Measurements from ENCODE around the gene GNL2.

DNA sequence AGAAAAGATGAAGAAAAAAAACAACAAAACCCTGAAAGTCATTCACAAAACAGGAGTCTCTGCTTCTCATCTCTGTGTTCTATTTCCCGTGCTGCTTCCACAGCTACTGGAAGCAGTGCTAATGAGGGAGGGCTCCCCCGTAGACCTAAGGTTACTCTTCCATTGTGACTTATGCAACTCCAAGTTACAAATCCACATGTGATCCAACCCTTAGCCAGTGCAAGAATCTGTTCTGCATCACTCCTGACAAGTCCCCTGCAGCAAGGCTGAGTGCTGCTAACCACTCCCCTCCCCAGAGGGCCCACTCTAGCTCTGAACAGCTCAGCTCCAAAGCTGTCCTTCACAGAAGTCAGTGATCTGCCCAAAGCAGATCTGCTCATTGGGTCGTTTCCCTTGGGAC lies 28.7 kb downstream of the GNL2 start:
- TF ChIP-seq, protein P1, sequence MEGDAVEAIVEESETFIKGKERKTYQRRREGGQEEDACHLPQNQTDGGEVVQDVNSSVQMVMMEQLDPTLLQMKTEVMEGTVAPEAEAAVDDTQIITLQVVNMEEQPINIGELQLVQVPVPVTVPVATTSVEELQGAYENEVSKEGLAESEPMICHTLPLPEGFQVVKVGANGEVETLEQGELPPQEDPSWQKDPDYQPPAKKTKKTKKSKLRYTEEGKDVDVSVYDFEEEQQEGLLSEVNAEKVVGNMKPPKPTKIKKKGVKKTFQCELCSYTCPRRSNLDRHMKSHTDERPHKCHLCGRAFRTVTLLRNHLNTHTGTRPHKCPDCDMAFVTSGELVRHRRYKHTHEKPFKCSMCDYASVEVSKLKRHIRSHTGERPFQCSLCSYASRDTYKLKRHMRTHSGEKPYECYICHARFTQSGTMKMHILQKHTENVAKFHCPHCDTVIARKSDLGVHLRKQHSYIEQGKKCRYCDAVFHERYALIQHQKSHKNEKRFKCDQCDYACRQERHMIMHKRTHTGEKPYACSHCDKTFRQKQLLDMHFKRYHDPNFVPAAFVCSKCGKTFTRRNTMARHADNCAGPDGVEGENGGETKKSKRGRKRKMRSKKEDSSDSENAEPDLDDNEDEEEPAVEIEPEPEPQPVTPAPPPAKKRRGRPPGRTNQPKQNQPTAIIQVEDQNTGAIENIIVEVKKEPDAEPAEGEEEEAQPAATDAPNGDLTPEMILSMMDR (IDR thresholded peaks at IDR 0.05; ENCODE audit: low read depth, low read length, missing input control) = no peak
- TF ChIP-seq, protein P2, sequence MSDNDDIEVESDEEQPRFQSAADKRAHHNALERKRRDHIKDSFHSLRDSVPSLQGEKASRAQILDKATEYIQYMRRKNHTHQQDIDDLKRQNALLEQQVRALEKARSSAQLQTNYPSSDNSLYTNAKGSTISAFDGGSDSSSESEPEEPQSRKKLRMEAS (IDR thresholded peaks at IDR 0.05) = no peak
- no peak for TF ChIP-seq TAF1 (conservative IDR thresholded peaks at IDR 0.05)
- no peak for TF ChIP-seq JUND (IDR thresholded peaks at IDR 0.05)

All from liver (tissue), 3 donors.